Endothelial cell (in vitro differentiated cells): ENCODE results near the gene JAZF1. TPM values are rescaled to one million over a fixed set of nuclear protein-coding genes. Genes with fewer than 3 reads are reported as not detected.

Source experiments
- DNase-seq: peaks from one replicate; pipeline ENCODE4 v3.0.0; 2021; ENCODE audit warnings: low spot score
- H3K27ac Mint-ChIP-seq: one replicate; pipeline ENCODE4 v1.8.0; 2021; ENCODE audit warnings: mixed read lengths, inconsistent platforms; ENCODE audit not compliant: unreplicated experiment
- H3K27me3 Mint-ChIP-seq: one replicate; pipeline ENCODE4 v1.8.0; 2021; ENCODE audit warnings: mild to moderate bottlenecking, moderate library complexity, mixed read lengths, inconsistent platforms; ENCODE audit not compliant: unreplicated experiment
- H3K36me3 Mint-ChIP-seq: one replicate; pipeline ENCODE4 v1.8.0; 2021; ENCODE audit warnings: mild to moderate bottlenecking, low read depth, mixed read lengths, inconsistent platforms; ENCODE audit not compliant: unreplicated experiment
- H3K4me1 Mint-ChIP-seq: one replicate; pipeline ENCODE4 v1.8.0; 2021; ENCODE audit warnings: mild to moderate bottlenecking, mixed read lengths, inconsistent platforms; ENCODE audit not compliant: unreplicated experiment
- H3K4me3 Mint-ChIP-seq: one replicate; pipeline ENCODE4 v1.8.0; 2021; ENCODE audit warnings: mild to moderate bottlenecking, mixed read lengths, inconsistent platforms; ENCODE audit not compliant: unreplicated experiment
- H3K9me3 Mint-ChIP-seq: one replicate; pipeline ENCODE4 v1.8.0; 2021; ENCODE audit warnings: mixed read lengths, inconsistent platforms; ENCODE audit not compliant: unreplicated experiment
- CTCF ChIP-seq: fragments of 200-600 bp; sonication (generic); IDR thresholded peaks from one replicate; pipeline ENCODE4 v1.5.0; 2021; ENCODE audit warnings: antibody characterized with exemption; ENCODE audit not compliant: unreplicated experiment
- total RNA-seq: library from RNA; stranded (reverse); fragmentation: NEBNext Ultra II Directional; extraction: Animal tissue kit (Norgen Biotek cat#: 25700); gene quantifications from one replicate; pipeline ENCODE4 v1.2.1, GENCODE V29; 2021; ENCODE audit not compliant: unreplicated experiment

JAZF1 gene
- total RNA-seq, 1 donor from 2014 or later, result 8.5 TPM

GRCh38 chr7:27941522-27941921 lies 239.1 kb downstream of the JAZF1 start:
- Mint-ChIP-seq H3K4me3 (no peak overlapping the region), H3K9me3 (no peaks in the 10 kb centered on the region), H3K27me3 (peaks cover 5% of the 10 kb centered on the region), H3K36me3 (no peaks in the 10 kb centered on the region), H3K27ac (no peak overlapping the region), H3K4me1 (no peaks in the 10 kb centered on the region)
- TF ChIP-seq CTCF, result no peak
- DNase-seq, result no peak

GRCh38 chr7:27940341-27940740 lies 240.3 kb downstream of the JAZF1 start:
- Mint-ChIP-seq H3K9me3 (no peaks in the 10 kb centered on the region), H3K27ac (no peak overlapping the region), H3K4me1 (no peaks in the 10 kb centered on the region), H3K27me3 (peaks cover 5% of the 10 kb centered on the region), H3K36me3 (no peaks in the 10 kb centered on the region), H3K4me3 (no peak overlapping the region)
- no peak for DNase-seq
- TF ChIP-seq CTCF, result no peak

- no peaks in the 10 kb centered on the region for H3K36me3 Mint-ChIP-seq
- H3K27ac Mint-ChIP-seq, result no peak overlapping the region
- no peak for TF ChIP-seq CTCF
- H3K27me3 Mint-ChIP-seq, result peaks cover 5% of the 10 kb centered on the region
- no peaks in the 10 kb centered on the region for H3K9me3 Mint-ChIP-seq
- no peak overlapping the region for H3K4me3 Mint-ChIP-seq
- no peak for DNase-seq
- H3K4me1 Mint-ChIP-seq, result no peaks in the 10 kb centered on the region
Measured at GRCh38 chr7:27939893-27940292, 240.7 kb downstream of the JAZF1 start.

- Mint-ChIP-seq H3K4me1 (peaks cover 6% of the 10 kb centered on the region), H3K36me3 (no peaks in the 10 kb centered on the region)
Measured at GRCh38 chr7:27936768-27937102, 243.9 kb downstream of the JAZF1 start.

More at GRCh38 chr7:27936768-27937102, 243.9 kb downstream of the JAZF1 start:
- Mint-ChIP-seq H3K27me3 (peaks cover 5% of the 10 kb centered on the region), H3K9me3 (no peaks in the 10 kb centered on the region), H3K27ac (no peak overlapping the region), H3K4me3 (no peak overlapping the region)
- DNase-seq, result no peak
- TF ChIP-seq CTCF, result no peak
